Colonic mucosa (tissue), 4 donors: ENCODE results near the gene GPR108. TPM values are rescaled to one million over a fixed set of nuclear protein-coding genes. Genes with fewer than 3 reads are reported as not detected.

Experiments used
- DNase-seq: peaks from one replicate; pipeline ENCODE4 v3.0.0-alpha.2; 2020
- H3K27ac ChIP-seq: fragments of 200-600 bp; one replicate; pipeline ENCODE4 v1.8.0; 2021
- H3K27me3 ChIP-seq: fragments of 200-600 bp; one replicate; pipeline ENCODE4 v1.8.0; 2021
- H3K36me3 ChIP-seq: fragments of 200-600 bp; one replicate; pipeline ENCODE4 v1.8.0; 2021
- H3K4me1 ChIP-seq: fragments of 200-600 bp; one replicate; pipeline ENCODE4 v1.8.0; 2021; ENCODE audit warnings: mild to moderate bottlenecking
- H3K4me3 ChIP-seq: fragments of 200-600 bp; one replicate; pipeline ENCODE4 v1.8.0; 2021
- H3K9ac ChIP-seq, 2 donors: one replicate each; pipeline ENCODE4 v1.7.0; 2013; ENCODE audit warnings: control low read depth in 2 of 2, low read depth in 2 of 2, low read length in 2 of 2
- H3K9me3 ChIP-seq: fragments of 200-600 bp; one replicate; pipeline ENCODE4 v1.8.0; 2021
- CTCF ChIP-seq: fragments of 200-600 bp; IDR thresholded peaks from one replicate; pipeline ENCODE4 v1.8.0; 2022; ENCODE audit warnings: antibody characterized with exemption, mild to moderate bottlenecking
- intact Hi-C: fragments of 100-400 bp; cut with DNase I; formaldehyde crosslinking; loops from one replicate; pipeline ENCODE4 v1.14.1; 2022
- total RNA-seq, 2 donors: library from RNA; stranded (reverse); fragmentation: NEBNext Ultra II Directional in 1 of 2; extraction: Animal tissue kit (Norgen Biotek cat#: 25700) in 1 of 2; gene quantifications; one replicate each; pipeline ENCODE4 v1.2.1, GENCODE V29; 2021
- donor health status: healthy.
- donor health status: DM: no; HTN: no; CAD: no.
- donor health status: DM: no; HTN: no; CAD: no.

The GPR108 gene
- total RNA-seq, 2 donors from 2014 or later: 92.0 to 109 TPM

- H3K4me1 ChIP-seq: no peaks in the 10 kb centered on the region
These were observed 11.7 kb downstream of the GPR108 start for GRCh38 chr19:6725513-6726231.

GRCh38 chr19:6724631-6725492 is 12.5 kb downstream of the GPR108 start:
- no peak for DNase-seq
- Histone ChIP-seq H3K27me3 (no peaks in the 10 kb centered on the region), H3K36me3 (no peaks in the 10 kb centered on the region), H3K4me3 (no peak overlapping the region), H3K9ac (no peak overlapping the region), H3K9me3 (no peaks in the 10 kb centered on the region), H3K4me1 (no peaks in the 10 kb centered on the region), H3K27ac (no peak overlapping the region)
- intact Hi-C loops: no loop called here
- no peak for TF ChIP-seq CTCF

More at GRCh38 chr19:6725513-6726231, 11.7 kb downstream of the GPR108 start:
- H3K36me3 ChIP-seq: no peaks in the 10 kb centered on the region
- no peak for DNase-seq
- H3K4me3 ChIP-seq: no peak overlapping the region
- H3K27me3 ChIP-seq: no peaks in the 10 kb centered on the region
- intact Hi-C loops: no loop called here
- no peaks in the 10 kb centered on the region for H3K9me3 ChIP-seq
- H3K27ac ChIP-seq: no peak overlapping the region
- no peak for TF ChIP-seq CTCF
- no peak overlapping the region for H3K9ac ChIP-seq

- Histone ChIP-seq H3K27me3 (no peaks in the 10 kb centered on the region), H3K9me3 (no peaks in the 10 kb centered on the region), H3K9ac (no peak overlapping the region), H3K36me3 (no peaks in the 10 kb centered on the region), H3K4me3 (no peak overlapping the region), H3K4me1 (no peaks in the 10 kb centered on the region), H3K27ac (no peak overlapping the region)
- intact Hi-C loops: no loop called here
- no peak for TF ChIP-seq CTCF
- no peak for DNase-seq
These were observed 13.6 kb downstream of the GPR108 start for GRCh38 chr19:6723738-6724137.

GRCh38 chr19:6723108-6723618 is 14.2 kb downstream of the GPR108 start:
- H3K27me3 ChIP-seq: no peaks in the 10 kb centered on the region
- no peak overlapping the region for H3K27ac ChIP-seq
- no peak for TF ChIP-seq CTCF
- no peak for DNase-seq
- H3K4me3 ChIP-seq: no peak overlapping the region
- no peaks in the 10 kb centered on the region for H3K36me3 ChIP-seq
- H3K9ac ChIP-seq: no peak overlapping the region
- no peaks in the 10 kb centered on the region for H3K4me1 ChIP-seq
- no peaks in the 10 kb centered on the region for H3K9me3 ChIP-seq
- intact Hi-C loops: no loop called here

GRCh38 chr19:6721773-6722172 is 15.6 kb downstream of the GPR108 start:
- H3K4me3 ChIP-seq: no peak overlapping the region
- H3K27me3 ChIP-seq: no peaks in the 10 kb centered on the region
- H3K36me3 ChIP-seq: no peaks in the 10 kb centered on the region
- H3K4me1 ChIP-seq: no peaks in the 10 kb centered on the region
- DNase-seq: no peak
- no peaks in the 10 kb centered on the region for H3K9me3 ChIP-seq
- H3K9ac ChIP-seq: no peak overlapping the region
- TF ChIP-seq CTCF: no peak
- intact Hi-C loops: no loop called here
- no peak overlapping the region for H3K27ac ChIP-seq
